ENCODE results near the gene MT1HL1. TPM values are rescaled to one million over a fixed set of nuclear protein-coding genes. Genes with fewer than 3 reads are reported as not detected.

The MT1HL1 gene
- total RNA-seq, 1 experiment from 2014 or later, result not detected

- Histone ChIP-seq H2AFZ (ENCODE audit: low read length) (no peak overlapping the region), H2BK120ac (ENCODE audit: low read depth, low read length, poor library complexity, severe bottlenecking) (no peak overlapping the region), H2BK15ac (ENCODE audit: low read depth, low read length) (no peak overlapping the region), H2BK20ac (ENCODE audit: low read depth, low read length, poor library complexity, severe bottlenecking) (no peak overlapping the region), H3K9me3 (ENCODE audit: control insufficient read depth, low read depth, low read length) (no peaks in the 10 kb centered on the region), H3K23ac (ENCODE audit: insufficient read length, low read depth, low read length) (no peak overlapping the region), H3K4me2 (ENCODE audit: insufficient read depth, insufficient read length, low read length) (no peak overlapping the region), H3K27me3 (ENCODE audit: insufficient read depth, low read length) (no peaks in the 10 kb centered on the region), H3K4me1 (ENCODE audit: insufficient read depth, low read length) (no peaks in the 10 kb centered on the region), H3K79me1 (ENCODE audit: insufficient read depth, low read depth, low read length, poor library complexity, severe bottlenecking) (no peaks in the 10 kb centered on the region), H2BK12ac (ENCODE audit: insufficient read length, low read depth, low read length) (no peak overlapping the region), H3K14ac (ENCODE audit: insufficient read depth, low read length) (no peak overlapping the region), H4K91ac (ENCODE audit: insufficient read length, low read depth, low read length) (no peak overlapping the region), H4K5ac (ENCODE audit: insufficient read length, low read depth, low read length) (no peak overlapping the region), H4K20me1 (ENCODE audit: control insufficient read depth, insufficient read depth, insufficient read length) (no peaks in the 10 kb centered on the region), H3K4ac (ENCODE audit: low read depth, low read length) (no peak overlapping the region), H3T11ph (ENCODE audit: low read length) (no peak overlapping the region), H2AK5ac (ENCODE audit: insufficient read length, low read length) (no peak overlapping the region), H3K9ac (ENCODE audit: extremely low read depth, insufficient read length, low read length) (no peak overlapping the region), H3K56ac (ENCODE audit: insufficient read length, low read depth, low read length) (no peak overlapping the region), H3K23me2 (ENCODE audit: insufficient read length, low read depth, low read length, poor library complexity, severe bottlenecking) (no peaks in the 10 kb centered on the region), H3K18ac (ENCODE audit: insufficient read length, low read depth, low read length) (no peak overlapping the region), H3K27ac (ENCODE audit: insufficient read length, low read depth, low read length) (no peak overlapping the region), H3K79me2 (ENCODE audit: insufficient read depth, low read length) (no peaks in the 10 kb centered on the region), H2BK5ac (ENCODE audit: insufficient read length, low read length) (no peak overlapping the region), H4K8ac (replicated peaks; ENCODE audit: insufficient read length, low read depth, low read length) (no peak overlapping the region)
- Mint-ChIP-seq H3K27ac (no peak overlapping the region), H3K4me1 (peaks cover 3 to 6% of the 10 kb centered on the region in 2 experiments), H3K4me3 (no peak overlapping the region), H3K27me3 (ENCODE audit: low read depth) (no peaks in the 10 kb centered on the region), H3K36me3 (ENCODE audit: insufficient read depth in 1 of 3, low read depth in 3 of 3) (no peaks in the 10 kb centered on the region; a peak in 1 of 7 replicates), H3K9me3 (peaks cover 0 to 3% of the 10 kb centered on the region in 2 experiments; a peak in 1 of 5 replicates)
- no peak for TF ChIP-seq CTCF (conservative IDR thresholded peaks at IDR 0.05)
- no CpG with 5 or more reads among the region's 14 CpGs for WGBS (ENCODE audit: extremely low coverage, insufficient read length, low lambda C conversion rate)
- DNase-seq, result no peak
Measured at GRCh38 chr1:236978740-236979139, 25.5 kb downstream of the MT1HL1 start.
